ENCODE data around the gene RPL3. TPM values are rescaled to one million over a fixed set of nuclear protein-coding genes. Genes with fewer than 3 reads are reported as not detected.

RPL3 gene
- polyA plus RNA-seq, 1 donor: 2,719 TPM

- DNase-seq: no peak
These were observed 2.2 kb downstream of the RPL3 start for GRCh38 chr22:39317084-39317774.

- DNase-seq: peak; percentile 65
These were observed 2.9 kb downstream of the RPL3 start for GRCh38 chr22:39316440-39317083.

- no peak for DNase-seq
These were observed 4.0 kb downstream of the RPL3 start for GRCh38 chr22:39315389-39315788.

- no peak for DNase-seq
These were observed 5.0 kb downstream of the RPL3 start for GRCh38 chr22:39314251-39314971.

GRCh38 chr22:39313258-39314001, 6.0 kb downstream of the RPL3 start:
- no peak for DNase-seq

- DNase-seq: no peak
These were observed 7.0 kb downstream of the RPL3 start for GRCh38 chr22:39312410-39312809.

GRCh38 chr22:39311592-39312400, 7.6 kb downstream of the RPL3 start:
- no peak for DNase-seq

GRCh38 chr22:39309881-39310714, 9.3 kb downstream of the RPL3 start:
- no peak for DNase-seq

- DNase-seq: no peak
These were observed 10.0 kb downstream of the RPL3 start for GRCh38 chr22:39309364-39309861.

GRCh38 chr22:39308614-39309363, 10.6 kb downstream of the RPL3 start:
- no peak for DNase-seq

GRCh38 chr22:39306456-39307361, 12.7 kb downstream of the RPL3 start:
- no peak for DNase-seq

GRCh38 chr22:39303892-39304671, 15.3 kb downstream of the RPL3 start:
- DNase-seq: no peak

GRCh38 chr22:39303358-39303757, 16.1 kb downstream of the RPL3 start:
- no peak for DNase-seq

- DNase-seq: no peak
These were observed 16.9 kb downstream of the RPL3 start for GRCh38 chr22:39302431-39302960.

GRCh38 chr22:39301926-39302325, 17.5 kb downstream of the RPL3 start:
- DNase-seq: no peak

- DNase-seq: no peak
These were observed 18.3 kb downstream of the RPL3 start for GRCh38 chr22:39301108-39301507.

- DNase-seq: no peak
These were observed 19.1 kb downstream of the RPL3 start for GRCh38 chr22:39300186-39300830.

- no peak for DNase-seq
These were observed 19.6 kb downstream of the RPL3 start for GRCh38 chr22:39299829-39300178.

Measured in hindlimb muscle (tissue), 1 donor.